NT2/D1 (cell line): ENCODE measurements around the gene LIN28B.

Experiments
- SUZ12 ChIP-seq: IDR thresholded peaks from 2 replicates; pipeline ENCODE4 v1.6.1; 2011; ENCODE audit not compliant: insufficient read length, insufficient read depth; ENCODE audit errors: extremely low read depth
- YY1 ChIP-seq: IDR thresholded peaks from 2 replicates; pipeline ENCODE4 v1.6.1; 2011; ENCODE audit not compliant: insufficient read length, insufficient read depth

GRCh38 chr6:104928141-104928540, 28.8 kb upstream of the LIN28B start:
- TF ChIP-seq SUZ12 (no peak), YY1 (no peak)
